CD8-positive, alpha-beta memory T cell (primary cell): ENCODE data around the gene IFT43. TPM values are rescaled to one million over a fixed set of nuclear protein-coding genes. Genes with fewer than 3 reads are reported as not detected.
A peak's percentile ranks its signal among the peaks of the same experiment; 100 is the strongest.

Experiments
- CTCF ChIA-PET: fragments of 350-600 bp; sonication (Branson Sonifier 250); formaldehyde crosslinking; loops from one replicate; lab custom pipeline; 2021; ENCODE audit warnings: antibody characterized with exemption; lab: Charles Lee
- POLR2A ChIA-PET: fragments of 350-600 bp; sonication (Branson Sonifier 250); formaldehyde crosslinking; loops from one replicate; lab custom pipeline; 2021; ENCODE audit warnings: antibody characterized with exemption; lab: Charles Lee
- DNase-seq, 5 donors: peaks; one replicate each; pipeline versions ENCODE4 v3.0.0 to v3.0.0-alpha.2; 2020 to 2022; ENCODE audit warnings: mixed read lengths in 1 of 5
- H3K27ac ChIP-seq: one replicate; pipeline ENCODE4 v1.7.0; 2013; ENCODE audit warnings: low read depth, mild to moderate bottlenecking, low read length, moderate library complexity
- H3K27me3 ChIP-seq: 2 replicates; pipeline ENCODE4 v1.7.0; 2013; ENCODE audit warnings: low read length, mild to moderate bottlenecking; ENCODE audit not compliant: insufficient read depth, poor library complexity, severe bottlenecking
- H3K36me3 ChIP-seq: 2 replicates; pipeline ENCODE4 v1.7.0; 2013; ENCODE audit warnings: mild to moderate bottlenecking, low read length, moderate library complexity; ENCODE audit not compliant: insufficient read depth
- H3K4me1 ChIP-seq: 2 replicates; pipeline ENCODE4 v1.7.0; 2013; ENCODE audit warnings: mild to moderate bottlenecking, low read length, moderate library complexity; ENCODE audit not compliant: insufficient read depth
- H3K4me3 ChIP-seq: 2 replicates; pipeline ENCODE4 v1.7.0; 2013; ENCODE audit warnings: mild to moderate bottlenecking, low read length
- H3K9me3 ChIP-seq: 2 replicates; pipeline ENCODE4 v1.7.0; 2013; ENCODE audit warnings: mild to moderate bottlenecking, low read length
- H3K27ac Mint-ChIP-seq, 8 donors: one replicate each; pipeline ENCODE4 v1.8.0; 2020 to 2021; ENCODE audit warnings: mixed read lengths in 8 of 8, mild to moderate bottlenecking in 6 of 8, inconsistent platforms in 3 of 8, moderate library complexity in 3 of 8
- H3K27me3 Mint-ChIP-seq, 2 donors: one replicate each; pipeline ENCODE4 v1.8.0; 2020 to 2021; ENCODE audit warnings: mixed read lengths in 2 of 2, mild to moderate bottlenecking in 1 of 2, moderate library complexity in 1 of 2
- H3K36me3 Mint-ChIP-seq, 3 donors: one replicate each; pipeline ENCODE4 v1.8.0; 2020 to 2021; ENCODE audit warnings: mixed read lengths in 3 of 3, inconsistent platforms in 1 of 3, mild to moderate bottlenecking in 1 of 3
- H3K4me1 Mint-ChIP-seq, 3 donors: one replicate each; pipeline ENCODE4 v1.8.0; 2020 to 2021; ENCODE audit warnings: mixed read lengths in 3 of 3, inconsistent platforms in 1 of 3, mild to moderate bottlenecking in 1 of 3
- H3K4me3 Mint-ChIP-seq, 7 donors: one replicate each; pipeline ENCODE4 v1.8.0; 2020 to 2021; ENCODE audit warnings: mixed read lengths in 7 of 7, mild to moderate bottlenecking in 6 of 7, moderate library complexity in 4 of 7, inconsistent platforms in 2 of 7
- H3K9me3 Mint-ChIP-seq, 5 donors: one replicate each; pipeline ENCODE4 v1.8.0; 2020 to 2022; ENCODE audit warnings: mixed read lengths in 5 of 5, mild to moderate bottlenecking in 3 of 5, moderate library complexity in 2 of 5, inconsistent platforms in 1 of 5
- polyA plus RNA-seq: library from polyadenylated mRNA; unstranded; fragments of 300-500 nt; fragmentation: Illumina TruSeq; gene quantifications from one replicate; pipeline ENCODE4 v1.2.3, GENCODE V29; 2021
- total RNA-seq, 2 experiments: library from RNA; stranded (reverse); gene quantifications; one replicate each; pipeline ENCODE4 v1.2.3, GENCODE V29; 2021

The IFT43 gene
- total and polyA plus RNA-seq, 3 experiments from 2014 or later: 12.6 to 14.4 (median 14.2) TPM

GRCh38 chr14:76117789-76118484 is 132.4 kb downstream of the IFT43 start:
- Mint-ChIP-seq H3K27me3 (peaks cover 1 to 35% of the 10 kb centered on the region in 2 donors), H3K4me1 (no peaks in the 10 kb centered on the region), H3K9me3 (no peaks in the 10 kb centered on the region), H3K36me3 (no peaks in the 10 kb centered on the region), H3K27ac (peak overlapping the region in 1 of 8 donors; percentile 65), H3K4me3 (no peak overlapping the region)
- POLR2A ChIA-PET: no interaction called here
- no peak for DNase-seq
- Histone ChIP-seq H3K27me3 (no peaks in the 10 kb centered on the region), H3K4me3 (no peak overlapping the region), H3K36me3 (no peaks in the 10 kb centered on the region), H3K4me1 (no peaks in the 10 kb centered on the region), H3K27ac (no peak overlapping the region), H3K9me3 (no peaks in the 10 kb centered on the region)
- CTCF ChIA-PET: no interaction called here

- Mint-ChIP-seq H3K27me3 (peaks cover 1 to 33% of the 10 kb centered on the region in 2 donors), H3K36me3 (no peaks in the 10 kb centered on the region), H3K9me3 (no peaks in the 10 kb centered on the region), H3K27ac (no peak overlapping the region), H3K4me1 (no peaks in the 10 kb centered on the region), H3K4me3 (no peak overlapping the region)
- no peaks in the 10 kb centered on the region for H3K27me3 ChIP-seq
- H3K9me3 ChIP-seq: no peaks in the 10 kb centered on the region
- H3K36me3 ChIP-seq: no peaks in the 10 kb centered on the region
- ChIA-PET CTCF (no interaction called here), POLR2A (no interaction called here)
- no peaks in the 10 kb centered on the region for H3K4me1 ChIP-seq
- no peak overlapping the region for H3K27ac ChIP-seq
- DNase-seq: no peak
- H3K4me3 ChIP-seq: no peak overlapping the region
These were observed 133.0 kb downstream of the IFT43 start for GRCh38 chr14:76118594-76118993.

DNA sequence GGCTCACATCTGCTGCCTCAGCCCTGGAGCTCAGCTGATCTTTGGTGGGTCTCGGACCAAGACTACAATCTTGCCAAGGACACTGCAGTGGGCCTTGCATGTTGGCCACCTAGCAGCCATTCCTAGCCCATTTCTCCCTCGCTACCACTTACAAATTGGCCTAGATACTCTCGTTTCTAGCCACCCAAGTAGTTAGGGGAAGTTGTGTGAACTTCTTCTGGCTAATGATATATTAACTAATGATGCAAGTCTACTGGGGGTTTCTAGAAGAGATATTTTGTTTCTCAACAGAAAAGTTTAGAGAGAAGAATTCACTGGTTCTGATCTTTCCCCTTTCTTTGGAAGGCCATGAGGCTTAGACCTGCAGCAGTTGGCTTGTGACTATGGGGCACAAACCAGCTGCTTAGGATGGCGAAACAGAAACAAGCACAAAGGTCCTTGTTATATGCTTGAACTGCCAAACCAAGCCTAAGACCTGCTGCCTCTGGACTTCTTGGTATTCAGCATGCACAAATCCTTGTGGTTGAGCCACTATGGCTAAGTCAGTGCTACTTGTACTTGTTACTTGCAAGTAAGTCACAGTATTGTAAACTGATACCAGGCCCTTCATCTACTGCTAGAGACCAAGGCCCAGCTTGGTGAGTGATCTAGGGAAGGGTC is 135.7 kb downstream of the IFT43 start:
- no peak for DNase-seq
- H3K4me1 Mint-ChIP-seq: no peaks in the 10 kb centered on the region
- H3K27ac ChIP-seq: no peak overlapping the region
- H3K36me3 Mint-ChIP-seq: no peaks in the 10 kb centered on the region
- H3K9me3 Mint-ChIP-seq: no peaks in the 10 kb centered on the region
- ChIA-PET CTCF (no interaction called here), POLR2A (no interaction called here)
- H3K4me3 ChIP-seq: no peak overlapping the region
- H3K4me3 Mint-ChIP-seq: no peak overlapping the region
- H3K9me3 ChIP-seq: no peaks in the 10 kb centered on the region
- peaks cover 5 to 27% of the 10 kb centered on the region in 2 donors for H3K27me3 Mint-ChIP-seq
- no peak overlapping the region for H3K27ac Mint-ChIP-seq
- no peaks in the 10 kb centered on the region for H3K4me1 ChIP-seq
- no peaks in the 10 kb centered on the region for H3K27me3 ChIP-seq
- H3K36me3 ChIP-seq: no peaks in the 10 kb centered on the region

DNA sequence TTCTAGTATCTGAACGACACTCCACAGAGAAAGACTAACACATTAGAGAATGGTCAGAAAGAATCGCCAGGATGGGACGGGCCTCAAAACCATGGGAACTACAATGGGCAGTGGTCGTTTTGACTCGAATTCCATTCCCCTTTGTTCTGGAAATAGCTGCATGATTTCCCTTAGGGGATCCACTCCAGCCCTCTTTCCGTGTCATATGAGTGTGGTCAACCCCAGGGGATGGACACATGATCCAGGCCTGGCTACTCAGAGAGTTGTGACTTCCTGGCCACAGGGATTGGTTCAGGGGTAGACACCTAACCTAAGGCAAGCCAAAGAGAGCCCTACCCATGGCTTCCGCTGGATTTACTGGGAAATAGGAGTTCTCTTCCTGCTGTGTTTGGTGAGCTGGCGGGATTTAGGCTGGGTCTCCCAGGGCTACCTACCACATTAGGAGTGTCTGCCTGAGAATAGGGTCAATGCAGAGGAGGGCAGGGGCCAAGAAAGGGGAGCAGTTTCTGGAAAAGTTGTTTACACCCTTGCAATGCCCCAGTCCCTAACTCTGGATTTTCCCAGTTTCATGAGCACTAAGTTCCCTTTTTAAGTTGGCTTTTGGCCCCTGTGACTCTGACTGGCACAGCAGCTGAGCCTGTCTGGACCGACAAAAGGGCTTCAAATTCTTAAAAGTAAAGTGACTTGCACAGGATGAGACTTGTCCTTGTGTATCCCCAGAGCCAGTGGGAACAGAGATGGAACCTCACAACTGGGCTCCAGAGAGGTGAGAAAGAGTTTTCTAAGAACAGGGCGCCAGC is 138.1 kb downstream of the IFT43 start:
- POLR2A ChIA-PET: no interaction called here
- Mint-ChIP-seq H3K4me1 (no peaks in the 10 kb centered on the region), H3K9me3 (no peaks in the 10 kb centered on the region), H3K27ac (no peak overlapping the region), H3K4me3 (no peak overlapping the region), H3K36me3 (peaks cover 0 to 7% (median 2%) of the 10 kb centered on the region in 3 donors), H3K27me3 (peaks cover 16 to 38% of the 10 kb centered on the region in 2 donors)
- H3K27ac ChIP-seq: no peak overlapping the region
- no peaks in the 10 kb centered on the region for H3K36me3 ChIP-seq
- no peaks in the 10 kb centered on the region for H3K4me1 ChIP-seq
- DNase-seq: no peak
- no peaks in the 10 kb centered on the region for H3K9me3 ChIP-seq
- no peaks in the 10 kb centered on the region for H3K27me3 ChIP-seq
- no peak overlapping the region for H3K4me3 ChIP-seq
- CTCF ChIA-PET: no interaction called here

- CTCF ChIA-PET: no interaction called here
- H3K27ac Mint-ChIP-seq: no peak overlapping the region
- no peaks in the 10 kb centered on the region for H3K4me1 ChIP-seq
- no peaks in the 10 kb centered on the region for H3K36me3 ChIP-seq
- peaks cover 0 to 7% (median 2%) of the 10 kb centered on the region in 3 donors for H3K36me3 Mint-ChIP-seq
- no peak for DNase-seq
- no peak overlapping the region for H3K4me3 Mint-ChIP-seq
- peaks cover 5% of the 10 kb centered on the region for H3K27me3 ChIP-seq
- peaks cover 21 to 50% of the 10 kb centered on the region in 2 donors for H3K27me3 Mint-ChIP-seq
- POLR2A ChIA-PET: no interaction called here
- no peak overlapping the region for H3K4me3 ChIP-seq
- H3K9me3 Mint-ChIP-seq: no peaks in the 10 kb centered on the region
- H3K27ac ChIP-seq: no peak overlapping the region
- no peaks in the 10 kb centered on the region for H3K4me1 Mint-ChIP-seq
- H3K9me3 ChIP-seq: no peaks in the 10 kb centered on the region
These were observed 139.9 kb downstream of the IFT43 start for GRCh38 chr14:76125511-76125910.

DNA sequence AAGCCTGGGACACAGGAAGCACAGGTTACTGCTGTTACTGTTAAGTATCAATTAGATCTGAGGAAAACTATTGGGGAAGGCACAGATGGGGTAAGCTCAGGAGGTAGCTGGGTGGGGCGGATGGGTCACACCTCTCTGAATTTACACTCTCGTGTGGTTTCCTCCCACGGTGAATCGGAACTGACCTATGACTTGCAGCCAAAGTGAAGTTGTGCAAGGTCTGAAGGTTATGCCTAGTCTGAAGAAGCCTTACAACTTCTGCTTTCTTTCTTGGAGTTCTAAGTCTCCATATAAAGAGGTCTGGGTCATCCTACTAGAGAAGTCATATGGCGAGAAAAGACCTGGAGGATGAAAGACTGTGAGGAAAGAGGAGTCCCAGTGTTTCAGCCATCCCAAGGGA is 140.5 kb downstream of the IFT43 start:
- H3K27me3 ChIP-seq: peaks cover 5% of the 10 kb centered on the region
- no peaks in the 10 kb centered on the region for H3K9me3 ChIP-seq
- DNase-seq: no peak
- Mint-ChIP-seq H3K27me3 (peaks cover 24 to 56% of the 10 kb centered on the region in 2 donors), H3K27ac (no peak overlapping the region), H3K9me3 (no peaks in the 10 kb centered on the region), H3K4me3 (no peak overlapping the region), H3K4me1 (no peaks in the 10 kb centered on the region), H3K36me3 (peaks cover 0 to 10% (median 2%) of the 10 kb centered on the region in 3 donors)
- no peaks in the 10 kb centered on the region for H3K36me3 ChIP-seq
- H3K4me1 ChIP-seq: no peaks in the 10 kb centered on the region
- H3K4me3 ChIP-seq: no peak overlapping the region
- H3K27ac ChIP-seq: no peak overlapping the region
- ChIA-PET CTCF (no interaction called here), POLR2A (no interaction called here)

- peaks cover 43 to 85% of the 10 kb centered on the region in 2 donors for H3K27me3 Mint-ChIP-seq
- Histone ChIP-seq H3K36me3 (no peaks in the 10 kb centered on the region), H3K4me1 (no peaks in the 10 kb centered on the region), H3K4me3 (no peak overlapping the region), H3K27me3 (peaks cover 8% of the 10 kb centered on the region), H3K27ac (no peak overlapping the region), H3K9me3 (no peaks in the 10 kb centered on the region)
- DNase-seq: no peak
- H3K36me3 Mint-ChIP-seq: peaks cover 0 to 21% (median 3%) of the 10 kb centered on the region in 3 donors
- no peaks in the 10 kb centered on the region for H3K9me3 Mint-ChIP-seq
- POLR2A ChIA-PET: no interaction called here
- H3K4me3 Mint-ChIP-seq: no peak overlapping the region
- peaks cover 0 to 14% (median 8%) of the 10 kb centered on the region in 3 donors for H3K4me1 Mint-ChIP-seq
- H3K27ac Mint-ChIP-seq: peak overlapping the region in 1 of 8 donors; percentile 14
- CTCF ChIA-PET: no interaction called here
These were observed 144.5 kb downstream of the IFT43 start for GRCh38 chr14:76129851-76130576.
